GM10847 (cell line): Measurements from ENCODE around the gene LDAH.

Experiments used
- POLR2A ChIP-seq: IDR thresholded peaks from 2 replicates; pipeline ENCODE4 v1.6.1; 2011; ENCODE audit not compliant: insufficient read length; ENCODE audit errors: extremely low read depth

LDAH gene

DNA sequence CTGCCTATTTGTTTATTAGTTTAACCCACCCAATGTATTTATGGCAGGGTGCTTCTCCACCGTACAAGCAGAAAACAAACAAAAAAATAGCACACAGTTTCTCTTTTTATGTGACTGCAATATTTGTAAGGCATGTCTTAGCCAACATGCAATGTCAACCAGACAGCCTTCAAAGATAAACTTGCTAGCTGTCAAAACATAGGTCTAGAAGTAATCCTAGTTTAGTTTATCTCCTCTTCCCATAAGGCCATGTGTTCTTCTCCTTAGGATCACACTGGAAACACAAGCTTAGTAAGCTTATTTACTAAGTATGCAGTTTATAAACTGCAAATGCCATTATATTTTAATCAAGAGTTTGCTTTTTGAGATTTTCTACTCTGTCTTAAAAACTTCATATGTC lies 75.6 kb downstream of the LDAH start:
- TF ChIP-seq POLR2A = no peak

DNA sequence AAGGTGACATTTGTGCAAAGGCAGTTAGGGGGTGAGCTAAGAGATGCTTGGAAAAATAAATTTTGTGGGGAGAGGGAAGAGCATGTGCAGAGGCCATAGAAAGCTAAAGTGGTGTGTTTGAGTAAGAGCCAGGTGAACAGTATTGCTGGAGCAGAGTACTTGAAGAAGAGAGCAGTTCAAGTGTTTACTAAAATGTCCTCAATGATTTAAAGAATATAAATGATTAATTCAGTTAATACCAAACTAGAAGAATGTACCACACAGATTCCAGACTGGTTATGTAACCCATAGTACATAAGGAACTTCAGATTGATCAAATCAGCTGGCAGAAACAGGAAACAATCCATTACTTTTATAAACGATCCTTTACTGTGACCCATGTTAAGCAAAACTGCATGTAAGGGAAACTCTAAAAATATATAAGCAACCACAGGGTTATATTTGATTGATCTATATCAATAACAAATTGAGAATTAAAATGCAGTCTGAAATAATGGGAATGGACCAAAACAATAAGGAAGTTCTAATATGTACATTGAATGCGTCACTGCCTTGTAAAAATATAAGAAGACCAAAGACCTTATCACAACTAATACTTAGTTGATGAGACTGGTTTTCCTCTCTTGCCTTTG lies 76.9 kb downstream of the LDAH start:
- no peak for TF ChIP-seq POLR2A

- TF ChIP-seq POLR2A = no peak
These were observed 78.2 kb downstream of the LDAH start for GRCh38 chr2:20744366-20745335.

- TF ChIP-seq POLR2A = no peak
These were observed 84.1 kb downstream of the LDAH start for GRCh38 chr2:20738772-20739171.

DNA sequence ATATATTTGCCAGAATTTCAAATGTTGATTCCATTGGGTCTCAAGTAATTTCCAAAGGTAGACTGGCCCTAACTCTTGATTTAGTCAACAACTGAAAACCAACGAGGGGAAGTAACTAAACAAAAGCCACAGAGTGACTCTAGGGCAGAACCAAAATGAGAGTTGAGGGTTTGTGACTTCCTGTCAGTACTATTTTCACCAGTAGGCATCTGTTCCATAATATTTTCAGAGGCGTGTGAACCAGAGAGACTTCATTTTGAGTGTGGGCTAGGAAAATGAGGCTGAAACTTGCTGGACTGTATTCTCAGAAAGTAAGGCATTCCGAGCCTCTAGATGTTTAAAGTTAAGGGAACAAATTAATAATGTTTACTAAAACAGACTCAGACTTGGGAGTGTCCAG lies 85.4 kb downstream of the LDAH start:
- TF ChIP-seq POLR2A = no peak

GRCh38 chr2:20728114-20728758 lies 94.7 kb downstream of the LDAH start:
- TF ChIP-seq POLR2A = no peak

- no peak for TF ChIP-seq POLR2A
These were observed 96.0 kb downstream of the LDAH start for GRCh38 chr2:20726913-20727312.

GRCh38 chr2:20725782-20726181 lies 97.1 kb downstream of the LDAH start:
- TF ChIP-seq POLR2A = no peak

GRCh38 chr2:20724500-20725053 lies 98.3 kb downstream of the LDAH start:
- no peak for TF ChIP-seq POLR2A

DNA sequence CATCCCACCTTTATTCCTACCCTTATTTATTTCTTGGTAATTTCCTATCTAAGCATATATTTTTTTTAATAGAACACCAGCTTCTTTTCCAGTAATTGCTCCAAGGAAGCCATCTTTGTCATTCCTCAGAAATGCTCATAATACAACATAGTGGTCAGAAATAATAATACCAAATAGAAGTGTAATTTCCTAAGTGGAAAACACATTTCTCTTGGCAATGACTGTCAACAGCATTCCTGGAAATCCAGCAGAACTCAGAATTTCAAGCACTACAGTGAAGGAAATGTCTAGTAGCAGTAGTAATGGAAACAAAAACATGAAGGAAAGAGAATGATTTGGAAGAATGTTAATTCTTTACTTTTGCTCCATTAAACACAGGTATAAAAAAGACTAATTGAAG lies 99.4 kb downstream of the LDAH start:
- TF ChIP-seq POLR2A = no peak

DNA sequence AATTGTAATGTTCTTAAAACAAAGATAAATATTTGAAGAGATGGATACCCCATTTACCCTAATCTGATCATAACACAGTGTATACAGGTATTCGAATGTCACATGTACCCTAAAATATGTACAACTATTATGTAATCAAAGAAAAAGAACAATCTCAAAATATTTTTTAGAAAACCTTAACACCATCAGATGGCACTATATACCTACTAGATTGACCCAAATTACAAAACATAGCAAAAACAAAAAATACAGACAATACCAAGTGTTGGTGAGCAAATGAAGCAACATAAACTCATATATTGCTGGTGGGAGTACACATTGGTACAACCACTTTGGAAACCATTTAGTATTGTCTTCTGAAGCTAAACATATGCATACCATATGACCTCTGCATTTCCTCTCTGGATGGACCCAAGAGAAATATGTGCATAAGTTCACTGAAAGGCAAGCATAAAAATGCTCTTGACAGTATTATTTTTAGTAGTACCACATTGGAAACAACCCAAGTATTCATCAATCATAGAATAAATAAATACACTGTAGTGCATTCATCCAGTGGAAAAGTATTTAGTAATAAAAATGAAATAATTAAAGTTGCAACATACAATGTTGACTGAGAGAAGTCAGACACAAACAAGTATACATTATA lies 100.2 kb downstream of the LDAH start:
- no peak for TF ChIP-seq POLR2A

GRCh38 chr2:20717641-20718040 lies 105.3 kb downstream of the LDAH start:
- no peak for TF ChIP-seq POLR2A

- no peak for TF ChIP-seq POLR2A
These were observed 115.3 kb downstream of the LDAH start for GRCh38 chr2:20707601-20708000.

DNA sequence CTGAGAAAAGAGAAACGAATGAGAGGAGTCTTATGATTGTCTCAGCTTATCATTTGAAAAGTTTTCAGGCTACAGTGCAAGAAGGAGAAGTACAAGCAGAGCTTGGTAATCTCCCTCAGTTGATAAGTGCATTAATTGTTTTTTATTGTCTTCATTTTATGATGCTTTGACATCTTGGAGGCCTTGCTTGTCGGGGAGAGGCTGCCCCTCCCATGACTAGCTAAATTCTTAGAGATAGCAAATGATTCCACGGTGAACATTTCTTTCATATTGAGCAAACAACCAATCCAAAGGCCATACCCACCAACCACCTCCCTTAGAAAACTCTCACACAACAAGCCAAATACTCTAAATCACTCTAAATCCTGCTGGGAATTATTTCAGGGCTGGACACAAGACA lies 116.1 kb downstream of the LDAH start:
- TF ChIP-seq POLR2A = no peak

- no peak for TF ChIP-seq POLR2A
These were observed 116.7 kb downstream of the LDAH start for GRCh38 chr2:20706217-20706616.
